Astrocyte (in vitro differentiated cells and primary cell): ENCODE data around the gene IER5. TPM values are rescaled to one million over a fixed set of nuclear protein-coding genes. Genes with fewer than 3 reads are reported as not detected.

Experiments
- DNase-seq: peaks from one replicate; pipeline ENCODE4 v3.0.0-alpha.2; 2010; ENCODE audit warnings: low read depth
- FAIRE-seq: peaks from 2 replicates; lab custom pipeline; 2011; peaks lifted over from hg19 to GRCh38; lab: Jason Lieb, UNC
- H2AFZ ChIP-seq: 2 replicates; pipeline ENCODE4 v1.6.0; 2012; ENCODE audit warnings: low read depth, low read length, inconsistent platforms
- H3K27ac ChIP-seq: 2 replicates; pipeline ENCODE4 v1.5.1; 2011; ENCODE audit warnings: low read depth, low read length, inconsistent platforms
- H3K27me3 ChIP-seq: 2 replicates; pipeline ENCODE4 v1.6.0; 2011; ENCODE audit warnings: low read length, inconsistent platforms; ENCODE audit not compliant: insufficient read depth
- H3K36me3 ChIP-seq: 2 replicates; pipeline ENCODE4 v1.5.1; 2011; ENCODE audit warnings: low read length, inconsistent platforms; ENCODE audit not compliant: insufficient read depth
- H3K4me1 ChIP-seq: 2 replicates; pipeline ENCODE4 v1.5.1; 2011; ENCODE audit warnings: low read length, inconsistent platforms; ENCODE audit not compliant: insufficient read depth
- H3K4me2 ChIP-seq: 2 replicates; pipeline ENCODE4 v1.6.0; 2012; ENCODE audit warnings: low read length, inconsistent platforms
- H3K4me3 ChIP-seq: 2 replicates; pipeline ENCODE4 v1.5.1; 2011; ENCODE audit warnings: low read depth, mild to moderate bottlenecking, low read length, inconsistent platforms; ENCODE audit not compliant: insufficient read depth
- H3K79me2 ChIP-seq: 2 replicates; pipeline ENCODE4 v1.6.0; 2012; ENCODE audit warnings: mild to moderate bottlenecking, low read length, inconsistent platforms; ENCODE audit not compliant: insufficient read depth
- H3K9ac ChIP-seq: 2 replicates; pipeline ENCODE4 v1.6.0; 2012; ENCODE audit warnings: mild to moderate bottlenecking, low read length, inconsistent platforms
- H3K9me3 ChIP-seq: 2 replicates; pipeline ENCODE4 v1.5.1; 2012; ENCODE audit warnings: low read depth, mild to moderate bottlenecking, low read length, inconsistent platforms; ENCODE audit not compliant: insufficient read depth
- H4K20me1 ChIP-seq: 2 replicates; pipeline ENCODE4 v1.6.0; 2012; ENCODE audit warnings: low read length, inconsistent platforms; ENCODE audit not compliant: insufficient read depth
- H3K27ac Mint-ChIP-seq: one replicate; pipeline ENCODE4 v1.8.0; 2021; ENCODE audit warnings: mild to moderate bottlenecking, mixed read lengths; ENCODE audit not compliant: unreplicated experiment
- H3K27me3 Mint-ChIP-seq: one replicate; pipeline ENCODE4 v1.8.0; 2021; ENCODE audit warnings: low read depth, mixed read lengths; ENCODE audit not compliant: unreplicated experiment
- H3K36me3 Mint-ChIP-seq: one replicate; pipeline ENCODE4 v1.8.0; 2021; ENCODE audit warnings: low read depth, mixed read lengths; ENCODE audit not compliant: unreplicated experiment
- H3K4me1 Mint-ChIP-seq: one replicate; pipeline ENCODE4 v1.8.0; 2021; ENCODE audit warnings: low read depth, mixed read lengths; ENCODE audit not compliant: unreplicated experiment
- H3K4me3 Mint-ChIP-seq: one replicate; pipeline ENCODE4 v1.8.0; 2021; ENCODE audit warnings: mild to moderate bottlenecking, moderate library complexity, mixed read lengths; ENCODE audit not compliant: unreplicated experiment
- H3K9me3 Mint-ChIP-seq: one replicate; pipeline ENCODE4 v1.8.0; 2021; ENCODE audit warnings: mild to moderate bottlenecking, mixed read lengths; ENCODE audit not compliant: unreplicated experiment
- CTCF ChIP-seq: IDR thresholded peaks from 2 replicates; pipeline ENCODE4 v1.5.1; 2011; ENCODE audit warnings: low read depth, mild to moderate bottlenecking, inconsistent platforms, low read length, moderate library complexity; ENCODE audit not compliant: insufficient read depth
- EZH2 ChIP-seq: IDR thresholded peaks from 2 replicates; pipeline ENCODE4 v1.6.1; 2012; ENCODE audit warnings: mild to moderate bottlenecking, low read length, inconsistent platforms; ENCODE audit not compliant: insufficient read depth
- total RNA-seq: library from RNA; stranded (reverse); gene quantifications from 2 replicates; pipeline ENCODE4 v1.2.1, GENCODE V29; 2021

The IER5 gene
- total RNA-seq, 1 donor from 2014 or later = 28.3 TPM

- Histone ChIP-seq H3K27ac (peak overlapping the region; percentile 77), H3K36me3 (peaks cover 6% of the 10 kb centered on the region), H3K79me2 (peaks cover 53% of the 10 kb centered on the region), H3K9ac (peak overlapping the region; percentile 90), H3K4me1 (peaks cover 48% of the 10 kb centered on the region), H3K4me2 (peak overlapping the region; percentile 89), H3K27me3 (no peaks in the 10 kb centered on the region), H4K20me1 (peaks cover 46% of the 10 kb centered on the region), H3K4me3 (peak overlapping the region; percentile 86), H2AFZ (no peak overlapping the region), H3K9me3 (no peaks in the 10 kb centered on the region)
- Mint-ChIP-seq H3K27me3 (peaks cover 3% of the 10 kb centered on the region), H3K4me1 (peaks cover 28% of the 10 kb centered on the region), H3K9me3 (no peaks in the 10 kb centered on the region), H3K36me3 (peaks cover 4% of the 10 kb centered on the region), H3K4me3 (peak overlapping the region; percentile 99), H3K27ac (peak overlapping the region; percentile 97)
- no peak for FAIRE-seq
- peak; percentile 50 for DNase-seq
- TF ChIP-seq CTCF (no peak), EZH2 (no peak)
Measured at GRCh38 chr1:181089676-181090544, 1.4 kb downstream of the IER5 start.

DNA sequence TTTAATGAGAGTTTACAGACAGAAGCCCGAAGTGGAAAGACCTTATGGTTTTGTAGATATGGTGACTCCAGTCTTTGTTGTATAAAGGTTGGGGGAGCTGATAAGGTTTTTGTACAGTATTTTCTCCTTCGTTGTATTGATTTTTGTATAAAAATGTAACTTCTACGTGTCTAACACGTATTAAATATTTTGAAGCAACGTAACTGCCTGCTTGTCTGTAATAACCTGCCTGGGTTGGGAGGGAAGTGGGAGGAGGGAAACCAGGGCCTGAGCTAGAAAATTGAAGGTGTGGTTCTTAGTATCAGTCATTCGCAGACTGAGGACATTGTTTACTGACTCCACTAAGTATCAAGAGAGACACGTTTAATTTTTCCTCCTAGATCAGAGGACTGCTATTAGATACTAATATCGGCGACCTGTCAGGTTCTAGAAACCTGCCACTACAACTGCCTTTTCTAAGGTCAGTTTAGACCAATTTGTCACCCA, 2.2 kb downstream of the IER5 start:
- peaks cover 4% of the 10 kb centered on the region for H3K36me3 Mint-ChIP-seq
- no peak for FAIRE-seq
- no peaks in the 10 kb centered on the region for H3K27me3 ChIP-seq
- peak overlapping the region; percentile 86 for H3K4me3 ChIP-seq
- peak overlapping the region; percentile 77 for H3K27ac ChIP-seq
- TF ChIP-seq CTCF = no peak
- no peak for TF ChIP-seq EZH2
- peaks cover 55% of the 10 kb centered on the region for H3K4me1 ChIP-seq
- H3K36me3 ChIP-seq = peaks cover 6% of the 10 kb centered on the region
- H3K9me3 ChIP-seq = no peaks in the 10 kb centered on the region
- H3K27me3 Mint-ChIP-seq = no peaks in the 10 kb centered on the region
- peak overlapping the region; percentile 89 for H3K4me2 ChIP-seq
- DNase-seq = no peak
- peaks cover 35% of the 10 kb centered on the region for H3K4me1 Mint-ChIP-seq
- peaks cover 46% of the 10 kb centered on the region for H4K20me1 ChIP-seq
- peak overlapping the region; percentile 97 for H3K27ac Mint-ChIP-seq
- H3K79me2 ChIP-seq = peaks cover 53% of the 10 kb centered on the region
- peak overlapping the region; percentile 90 for H3K9ac ChIP-seq
- peak overlapping the region; percentile 99 for H3K4me3 Mint-ChIP-seq
- H2AFZ ChIP-seq = no peak overlapping the region
- H3K9me3 Mint-ChIP-seq = no peaks in the 10 kb centered on the region
